Measurements from ENCODE around the gene COL4A4.
"Not testable (repeated sequence)": the region's sequence is repeated elsewhere in the genome, so short reads cannot be mapped to it uniquely, and the experiment has no call there.

Gene COL4A4

DNA sequence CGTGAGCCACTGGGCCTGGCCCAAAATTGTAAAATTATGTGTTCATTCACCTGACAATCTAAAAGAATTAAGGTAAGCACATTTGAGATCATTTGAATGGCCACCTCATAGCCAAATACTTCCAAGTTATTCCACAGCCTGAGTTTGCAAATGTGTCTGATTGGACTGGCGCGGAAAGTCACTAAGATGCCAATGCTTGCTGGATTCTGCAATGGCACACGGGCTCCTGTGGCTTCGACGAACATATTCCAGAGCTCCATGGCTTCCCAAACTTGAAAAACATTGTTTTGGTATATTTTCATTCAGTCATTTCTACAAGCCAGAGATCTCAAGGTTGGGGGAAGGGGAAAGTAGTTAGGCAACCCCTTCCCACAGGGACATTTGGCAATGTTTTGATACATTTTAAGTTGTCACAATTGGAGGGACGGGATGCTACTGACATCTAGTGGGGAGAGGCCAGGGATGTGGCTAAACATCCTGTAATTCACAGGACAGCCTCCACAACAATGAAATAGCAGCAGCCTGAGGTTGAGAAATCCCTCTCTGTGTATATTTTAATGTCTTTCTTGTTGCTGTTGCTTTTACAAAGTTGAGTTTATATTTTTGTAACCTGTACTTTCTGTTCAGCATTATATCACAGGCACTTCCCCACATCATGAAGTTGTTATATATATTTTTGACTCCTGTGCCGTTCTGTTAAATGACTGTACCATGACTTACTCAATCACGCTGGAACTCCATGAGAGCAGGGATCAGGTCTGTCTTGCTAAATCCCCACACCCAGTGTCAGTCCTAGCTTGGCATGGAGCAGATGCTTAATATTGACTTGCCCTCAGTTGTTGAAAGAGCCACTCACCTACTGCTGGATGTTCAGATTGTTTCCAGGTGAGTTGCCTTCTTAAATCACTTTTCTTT, 56.9 kb downstream of the COL4A4 start:
- peak; percentile 38 for DNase-seq

GRCh38 chr2:227103583-227103982, 60.4 kb downstream of the COL4A4 start:
- DNase-seq: no peak

DNA sequence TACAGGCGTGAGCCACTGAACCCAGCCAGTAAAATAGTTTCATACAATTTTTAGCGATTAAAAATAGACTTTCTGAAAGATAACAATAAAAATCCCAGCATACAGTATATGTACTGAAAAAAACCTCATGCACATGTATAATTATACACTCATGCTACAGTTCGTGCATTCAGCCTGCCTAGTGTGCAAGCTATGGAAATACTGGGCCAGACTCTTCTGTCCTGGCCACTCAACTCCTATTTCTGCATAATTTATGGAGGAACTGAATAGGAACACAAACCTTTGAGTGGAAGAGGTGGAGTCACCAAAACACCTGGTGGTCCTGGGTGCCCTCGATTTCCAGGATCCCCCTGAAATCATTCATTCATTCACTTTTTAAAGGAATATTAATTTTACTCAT, 64.7 kb downstream of the COL4A4 start:
- no peak for DNase-seq

DNA sequence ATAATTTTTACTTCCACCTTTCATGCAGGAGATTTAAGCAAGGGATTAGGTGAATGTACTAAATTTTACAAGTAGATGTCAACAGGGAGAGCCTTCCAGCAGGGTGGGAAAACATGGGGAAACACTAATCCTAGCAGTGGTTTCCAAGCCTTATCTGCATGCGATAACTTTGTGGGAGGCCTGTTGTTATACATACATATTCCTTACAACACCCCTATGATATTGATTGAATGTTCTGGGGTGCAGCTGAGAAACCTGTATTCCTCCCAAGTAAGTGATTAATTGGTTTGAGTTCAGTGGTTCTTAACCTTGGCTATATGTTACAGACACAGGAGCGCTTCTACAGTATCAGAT, 65.9 kb downstream of the COL4A4 start:
- DNase-seq: no peak

- no peak for DNase-seq
Measured at GRCh38 chr2:227097495-227098161, 66.4 kb downstream of the COL4A4 start.

- no peak for DNase-seq
Measured at GRCh38 chr2:227095346-227095745, 68.7 kb downstream of the COL4A4 start.

- no peak for DNase-seq
Measured at GRCh38 chr2:227082286-227082685, 81.7 kb downstream of the COL4A4 start.

DNA sequence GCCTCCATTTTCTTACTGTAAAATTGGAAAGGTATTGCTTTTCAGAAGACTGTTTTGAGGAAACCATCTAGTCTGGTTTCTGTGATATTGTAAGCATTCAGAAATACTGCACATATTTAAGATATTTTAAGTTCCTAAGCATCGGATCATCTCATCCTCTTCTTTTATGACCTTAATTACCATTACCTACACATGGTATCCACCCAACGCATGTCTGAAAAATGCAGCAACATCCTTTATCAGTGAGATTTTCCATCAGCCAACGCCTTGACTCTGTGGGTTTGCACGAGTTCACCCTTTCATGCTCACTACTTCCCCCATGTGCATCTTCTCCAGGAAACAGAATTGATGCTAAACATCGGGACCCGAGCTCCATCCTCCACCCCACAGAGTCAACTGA, 84.3 kb downstream of the COL4A4 start:
- no peak for DNase-seq

DNA sequence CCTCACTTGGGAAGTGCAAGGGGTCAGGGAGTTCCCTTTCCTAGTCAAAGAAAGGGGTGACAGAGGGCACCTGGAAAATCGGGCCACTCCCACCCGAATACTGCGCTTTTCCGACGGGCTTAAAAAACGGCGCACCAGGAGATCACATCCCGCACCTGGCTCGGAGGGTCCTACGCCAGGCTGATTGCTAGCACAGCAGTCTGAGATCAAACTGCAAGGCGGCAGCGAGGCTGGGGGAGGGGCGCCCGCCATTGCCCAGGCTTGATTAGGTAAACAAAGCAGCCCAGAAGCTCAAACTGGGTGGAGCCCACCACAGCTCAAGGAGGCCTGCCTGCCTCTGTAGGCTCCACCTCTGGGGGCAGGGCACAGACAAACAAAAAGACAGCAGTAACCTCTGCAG, 98.9 kb downstream of the COL4A4 start:
- not testable (repeated sequence) for DNase-seq

DNA sequence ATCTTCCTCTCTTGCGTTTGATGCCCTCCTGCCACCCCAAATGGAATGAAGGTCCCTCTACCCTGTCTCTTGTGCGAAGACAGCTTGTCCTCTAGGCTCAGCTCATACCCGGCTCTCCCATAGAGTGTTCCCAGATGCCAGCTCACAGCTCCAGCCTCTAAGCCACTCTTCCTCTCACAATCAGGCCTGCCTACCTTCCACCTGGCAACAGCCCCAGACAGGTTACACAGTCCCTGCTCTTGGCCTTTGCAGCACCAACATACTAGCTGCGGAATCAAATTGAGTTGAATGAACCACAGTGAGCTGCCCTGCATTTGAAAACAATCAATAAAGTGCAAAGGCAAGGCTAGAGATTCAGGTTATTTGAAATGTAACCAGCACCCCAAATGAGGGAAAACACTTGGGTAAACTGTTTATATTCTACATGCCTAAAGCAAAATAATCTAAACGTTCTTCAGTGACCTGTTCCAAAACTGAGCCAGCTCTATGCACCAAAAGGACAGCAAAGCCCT, 105.1 kb downstream of the COL4A4 start:
- DNase-seq: no peak

GRCh38 chr2:227057743-227058447, 106.1 kb downstream of the COL4A4 start:
- DNase-seq: no peak

- no peak for DNase-seq
Measured at GRCh38 chr2:227057060-227057459, 106.9 kb downstream of the COL4A4 start.

DNA sequence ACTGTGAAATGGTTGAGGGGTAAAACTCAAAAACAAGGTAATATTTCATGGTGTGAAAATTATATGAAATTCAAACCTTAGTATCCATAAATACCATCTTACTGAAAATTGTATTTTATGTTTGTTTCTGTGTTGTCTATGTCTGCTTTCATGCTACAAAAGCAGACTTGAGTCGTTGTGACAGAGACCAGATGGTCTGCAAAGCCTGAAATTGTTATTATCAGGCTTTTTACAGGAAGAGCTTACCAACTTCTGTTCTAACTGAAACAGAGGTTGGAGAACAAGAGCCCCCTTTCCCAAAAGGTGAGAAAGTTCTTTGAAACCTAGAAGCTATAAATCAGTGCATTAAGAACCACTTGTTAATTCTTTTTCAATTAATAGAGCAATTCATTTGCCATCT, 110.0 kb downstream of the COL4A4 start:
- DNase-seq: no peak

DNA sequence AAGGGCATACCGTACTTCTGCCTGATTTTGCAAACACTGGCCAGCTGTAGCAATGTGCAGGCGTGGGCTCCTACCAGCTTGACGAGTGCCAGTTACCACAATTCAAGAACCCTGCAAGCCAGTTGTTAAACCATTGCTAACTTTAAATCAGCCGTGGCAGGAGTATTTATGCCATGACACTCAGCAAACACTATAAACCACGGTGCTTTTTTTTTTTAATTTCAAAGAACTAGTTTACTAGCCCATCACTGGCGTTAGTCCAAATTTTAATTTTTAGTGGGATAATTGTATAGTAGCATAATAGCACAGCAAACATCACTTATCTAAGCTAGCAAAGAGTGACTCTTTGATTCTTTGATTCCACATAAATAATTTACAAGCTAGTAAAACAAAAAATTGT, 111.1 kb downstream of the COL4A4 start:
- no peak for DNase-seq

DNA sequence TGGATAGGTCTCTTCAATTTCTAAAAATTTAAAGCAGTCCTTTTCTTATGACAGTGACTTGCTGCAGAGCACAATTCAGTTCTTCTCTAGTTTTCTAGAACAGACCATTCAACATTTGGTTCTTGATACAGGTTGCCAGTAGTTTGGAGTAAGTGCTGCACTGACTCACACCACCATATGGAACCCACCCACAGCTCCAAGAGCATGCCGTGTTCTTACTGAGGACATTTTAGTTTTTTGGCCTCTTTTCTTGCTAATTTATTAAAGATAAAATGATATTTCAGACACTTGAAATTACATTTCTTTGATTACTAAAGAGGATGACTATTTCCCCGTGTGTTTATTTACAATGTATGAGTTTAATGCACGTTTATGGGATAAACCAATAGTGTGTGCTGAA, 120.0 kb downstream of the COL4A4 start:
- no peak for DNase-seq

DNA sequence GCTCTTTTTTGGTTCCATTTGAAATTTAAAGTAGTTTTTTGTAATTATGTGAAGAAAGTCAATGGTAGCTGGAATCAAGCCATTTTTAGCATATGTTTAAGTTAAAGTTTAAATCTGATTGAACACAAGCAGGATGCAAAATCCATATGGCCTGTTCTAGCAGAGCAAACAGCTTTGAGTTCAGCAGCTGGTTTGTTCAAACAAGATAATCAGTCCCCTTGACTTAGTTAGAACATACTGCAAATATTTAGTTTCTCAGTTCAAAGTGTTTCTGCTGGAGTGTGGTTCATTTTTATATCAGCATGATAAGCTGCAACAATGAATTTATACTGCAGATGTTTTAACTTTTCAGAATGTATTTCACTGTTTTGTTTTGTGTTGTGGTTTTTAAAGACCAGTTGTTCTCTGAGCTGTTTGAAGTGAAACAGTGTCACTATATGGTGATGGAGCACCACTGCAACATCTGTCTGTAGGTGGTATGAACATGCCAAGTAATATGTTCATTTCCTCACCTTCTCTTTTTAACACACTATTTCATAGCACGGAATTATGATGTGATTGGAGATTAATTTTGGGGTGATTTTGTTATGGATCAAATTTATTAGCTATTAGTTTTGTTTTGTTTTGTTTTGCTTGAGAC, 125.3 kb downstream of the COL4A4 start:
- DNase-seq: no peak

DNA sequence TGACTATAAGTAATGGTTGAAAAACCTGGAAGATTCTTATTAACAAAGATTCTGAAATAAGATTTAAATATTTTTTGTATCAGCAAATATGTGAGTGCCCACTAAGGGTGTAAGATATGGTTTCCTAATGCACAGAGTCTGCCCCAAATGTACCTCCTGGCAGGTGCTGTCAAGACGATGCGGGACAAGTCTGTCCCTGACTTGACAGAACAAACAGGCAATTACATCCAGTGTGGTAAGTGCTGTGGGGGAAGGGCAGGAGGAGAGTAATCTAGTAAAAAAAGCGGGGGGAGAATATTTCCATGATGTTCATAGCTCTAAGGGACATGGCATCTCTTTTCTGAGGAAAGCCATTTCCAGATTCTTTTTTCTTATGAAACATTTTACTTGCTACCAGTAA, 127.5 kb downstream of the COL4A4 start:
- no peak for DNase-seq

GRCh38 chr2:227035711-227036367, 128.2 kb downstream of the COL4A4 start:
- no peak for DNase-seq

DNA sequence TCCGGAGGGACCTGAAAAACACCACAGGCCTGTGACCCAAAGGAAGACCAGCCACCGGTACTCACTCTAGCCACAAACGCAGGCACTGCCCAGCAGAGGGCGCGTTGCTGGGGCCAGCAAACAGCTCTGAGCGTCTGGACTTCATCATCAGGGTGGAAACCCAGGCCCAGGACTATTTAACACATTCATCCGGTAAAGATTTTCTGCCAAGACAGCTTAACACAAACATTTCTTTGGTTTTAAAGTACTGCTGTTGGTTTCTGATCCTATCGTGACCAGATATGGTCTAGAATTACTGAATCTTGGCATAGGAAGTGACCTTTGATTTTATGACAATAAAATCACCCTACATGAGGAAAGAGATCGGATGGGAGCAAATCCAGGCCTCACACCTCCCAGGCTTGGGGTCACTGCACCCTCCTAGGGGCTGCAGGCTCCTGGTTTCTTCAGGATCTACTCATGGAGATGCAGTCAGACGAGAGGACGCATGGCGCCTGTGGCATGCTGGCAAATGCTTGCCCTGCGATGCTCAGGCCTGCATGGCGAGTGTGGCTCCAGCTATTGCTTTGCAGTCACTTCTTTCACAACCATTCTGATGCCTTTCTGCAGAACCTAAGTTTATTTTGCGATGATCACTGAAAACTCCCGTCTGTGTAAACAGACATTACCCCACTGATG, 130.4 kb downstream of the COL4A4 start:
- no peak for DNase-seq

DNA sequence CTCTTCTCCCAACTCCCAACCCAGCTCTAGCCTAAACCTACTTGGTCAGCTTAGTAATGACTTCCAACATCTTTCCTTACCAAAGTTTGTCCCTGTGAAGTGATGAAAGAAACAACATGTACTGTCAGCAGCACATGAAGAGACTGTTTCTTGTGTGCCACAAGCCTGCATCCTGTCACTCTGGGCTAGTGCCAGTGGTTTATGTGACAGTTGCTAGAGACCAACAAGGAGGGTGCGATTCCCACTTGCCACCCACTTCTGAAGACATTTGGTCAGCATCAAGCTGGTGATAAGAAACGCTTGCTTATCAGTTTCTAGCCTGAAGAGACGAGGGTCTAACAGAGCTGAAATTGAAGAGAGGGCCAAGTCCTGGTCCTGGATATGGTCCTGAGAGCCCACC, 132.6 kb downstream of the COL4A4 start:
- no peak for DNase-seq

DNA sequence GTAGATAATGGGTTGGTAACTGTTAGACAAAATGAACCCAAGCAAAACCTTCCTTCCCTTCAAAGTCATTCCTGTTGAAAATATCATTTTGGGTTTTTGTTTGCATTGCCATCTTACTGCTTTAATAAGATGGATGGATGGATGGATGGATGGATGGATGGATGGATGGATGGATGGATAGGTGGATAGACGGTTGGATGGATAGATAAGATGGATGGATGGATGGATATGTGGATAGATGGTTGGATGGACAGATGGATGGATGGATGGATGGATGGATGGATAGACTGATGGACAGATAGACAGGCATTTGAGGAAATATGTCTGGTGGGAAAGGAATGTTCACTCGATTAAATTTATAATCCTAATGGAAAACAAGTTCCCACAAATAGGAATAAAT, 133.2 kb downstream of the COL4A4 start:
- no peak for DNase-seq
